ENCODE results near the gene HBA2.

The HBA2 gene

GRCh38 chr16:177394-177822 is 4.7 kb downstream of the HBA2 start:
- TF ChIP-seq CTCF (IDR thresholded peaks at IDR 0.05; ENCODE audit: borderline replicate concordance, insufficient read depth, low read depth, low read length): no peak
- H3K4me3 ChIP-seq (ENCODE audit: low read depth, low read length): no peak overlapping the region

GRCh38 chr16:177981-178667 is 5.4 kb downstream of the HBA2 start:
- TF ChIP-seq CTCF (IDR thresholded peaks at IDR 0.05; ENCODE audit: borderline replicate concordance, insufficient read depth, low read depth, low read length): no peak
- H3K4me3 ChIP-seq (ENCODE audit: low read depth, low read length): no peak overlapping the region

- H3K4me3 ChIP-seq (ENCODE audit: low read depth, low read length): no peak overlapping the region
- no peak for TF ChIP-seq CTCF (IDR thresholded peaks at IDR 0.05; ENCODE audit: borderline replicate concordance, insufficient read depth, low read depth, low read length)
Observed at GRCh38 chr16:178668-179015, 6.0 kb downstream of the HBA2 start.

GRCh38 chr16:179211-180092 is 6.8 kb downstream of the HBA2 start:
- TF ChIP-seq CTCF (IDR thresholded peaks at IDR 0.05; ENCODE audit: borderline replicate concordance, insufficient read depth, low read depth, low read length): no peak
- no peak overlapping the region for H3K4me3 ChIP-seq (ENCODE audit: low read depth, low read length)

- TF ChIP-seq CTCF (IDR thresholded peaks at IDR 0.05; ENCODE audit: borderline replicate concordance, insufficient read depth, low read depth, low read length): peak; percentile 4; the same call in 1 of the 2 replicates
- H3K4me3 ChIP-seq (ENCODE audit: low read depth, low read length): peak within 1 kb of the TSS; percentile 1
Observed at GRCh38 chr16:180101-180675, 7.5 kb downstream of the HBA2 start, which contains the start of gene HBQ1. Gene HBQ1 (plus strand): TSS chr16:180459. CDS start chr16:180487, 28 bp downstream.

GRCh38 chr16:180681-181564 is 8.2 kb downstream of the HBA2 start:
- TF ChIP-seq CTCF (IDR thresholded peaks at IDR 0.05; ENCODE audit: borderline replicate concordance, insufficient read depth, low read depth, low read length): no peak

More at GRCh38 chr16:180681-181564, 8.2 kb downstream of the HBA2 start:
- H3K4me3 ChIP-seq (ENCODE audit: low read depth, low read length): peak overlapping the region; percentile 1
